HG02588 (cell line): Measurements from ENCODE around the gene FAM240B.

Experiments
- ATAC-seq: cut with Tn5 transposase; IDR thresholded peaks from one replicate; pipeline ENCODE4 v1.9.1; 2021; ENCODE audit warnings: mild to moderate bottlenecking, moderate library complexity; ENCODE audit not compliant: unreplicated experiment

The FAM240B gene

GRCh38 chr9:38670542-38671371 is 49.2 kb downstream of the FAM240B start:
- ATAC-seq, result no peak

GRCh38 chr9:38668791-38669466 is 51.0 kb downstream of the FAM240B start:
- ATAC-seq, result no peak

GRCh38 chr9:38662763-38663593 is 57.0 kb downstream of the FAM240B start:
- ATAC-seq, result no peak

DNA sequence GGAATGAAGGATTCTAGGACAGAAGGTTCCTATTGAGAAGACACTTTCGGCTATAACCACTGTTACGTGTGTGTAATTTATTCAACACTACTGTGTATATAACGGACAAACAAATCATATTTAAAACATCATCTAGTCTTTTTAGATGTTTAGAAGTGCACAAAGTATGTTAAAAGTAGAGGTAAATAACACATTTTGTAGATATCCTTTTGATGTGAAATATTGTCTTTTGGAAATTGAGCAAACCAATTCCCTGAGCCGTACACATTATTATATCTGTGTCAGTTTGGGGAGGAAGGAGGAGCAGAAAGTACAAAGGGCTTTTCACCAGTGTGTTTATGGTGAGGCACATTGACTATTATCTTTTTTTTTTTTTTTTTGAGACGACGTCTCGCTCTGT is 60.4 kb downstream of the FAM240B start:
- no peak for ATAC-seq

DNA sequence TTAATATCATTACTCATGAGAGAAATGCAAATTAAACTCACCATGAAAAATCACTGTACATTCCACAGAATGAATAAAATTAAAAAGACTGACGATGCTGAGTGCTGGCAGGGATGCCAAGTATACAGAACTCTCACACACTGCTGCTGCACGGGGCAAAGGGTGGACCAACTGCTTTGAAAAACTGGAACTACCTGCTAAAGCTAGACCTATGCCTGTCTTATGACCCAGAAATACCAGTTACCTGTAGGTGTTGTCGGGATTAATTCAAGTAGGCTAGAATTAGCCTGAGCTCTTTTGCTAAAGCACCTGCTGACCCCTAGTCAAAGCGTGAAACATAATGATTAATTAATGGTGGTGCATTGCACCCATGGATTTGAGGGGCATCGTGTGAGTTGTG is 63.0 kb downstream of the FAM240B start:
- no peak for ATAC-seq

- ATAC-seq, result no peak
Measured at GRCh38 chr9:38652486-38652885, 67.4 kb downstream of the FAM240B start.

DNA sequence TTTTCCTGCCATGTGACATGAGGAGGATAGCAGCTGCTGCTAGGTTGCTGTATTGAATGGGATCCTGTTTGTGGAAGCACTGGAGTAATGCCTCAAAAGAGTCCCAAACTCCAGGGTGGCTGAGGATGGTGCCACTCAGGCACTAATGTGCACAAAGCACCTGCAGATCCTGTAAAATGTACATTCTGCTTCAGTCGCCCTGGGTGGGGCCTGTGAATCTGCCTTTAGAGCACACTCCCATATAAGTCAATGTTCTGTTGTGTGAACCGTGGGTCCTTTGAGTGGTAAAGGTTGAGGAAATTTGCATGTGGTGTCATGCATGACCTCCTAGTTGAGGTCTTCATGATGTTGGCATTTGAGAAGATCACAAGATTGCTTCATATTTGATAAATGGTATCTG is 67.9 kb downstream of the FAM240B start:
- no peak for ATAC-seq

GRCh38 chr9:38651400-38652042 is 68.4 kb downstream of the FAM240B start:
- ATAC-seq, result no peak

- no peak for ATAC-seq
Measured at GRCh38 chr9:38650564-38650963, 69.4 kb downstream of the FAM240B start.

DNA sequence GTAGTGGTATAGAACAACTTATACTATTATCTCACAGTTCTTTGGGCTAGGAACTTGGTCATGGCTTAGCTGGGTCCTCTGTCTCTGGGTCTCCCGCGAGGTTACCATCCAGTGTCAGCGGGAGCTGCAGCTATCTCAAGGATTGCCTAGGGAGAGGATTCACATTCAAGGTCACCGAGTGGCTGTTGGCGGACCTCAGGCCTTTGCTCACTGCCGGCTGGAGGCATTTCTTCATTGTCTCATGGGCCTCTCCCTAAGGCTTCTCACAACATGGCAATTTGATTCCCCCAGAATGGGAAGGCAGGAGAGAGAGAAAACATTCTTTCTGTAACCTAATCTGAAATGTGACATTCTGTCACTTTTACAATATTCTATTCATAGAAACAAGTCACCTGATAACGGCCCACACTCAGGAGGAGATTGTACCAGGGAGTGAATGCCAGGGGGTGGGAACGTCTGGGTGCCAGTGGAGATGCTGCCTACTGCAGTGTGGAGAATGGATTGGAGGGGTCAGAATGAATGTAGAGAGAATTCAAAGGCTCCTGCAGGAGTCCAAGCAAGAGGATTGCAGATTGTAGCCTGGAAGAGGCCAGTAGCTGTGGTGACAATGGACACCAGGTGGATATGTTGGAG is 70.1 kb downstream of the FAM240B start:
- ATAC-seq, result no peak

DNA sequence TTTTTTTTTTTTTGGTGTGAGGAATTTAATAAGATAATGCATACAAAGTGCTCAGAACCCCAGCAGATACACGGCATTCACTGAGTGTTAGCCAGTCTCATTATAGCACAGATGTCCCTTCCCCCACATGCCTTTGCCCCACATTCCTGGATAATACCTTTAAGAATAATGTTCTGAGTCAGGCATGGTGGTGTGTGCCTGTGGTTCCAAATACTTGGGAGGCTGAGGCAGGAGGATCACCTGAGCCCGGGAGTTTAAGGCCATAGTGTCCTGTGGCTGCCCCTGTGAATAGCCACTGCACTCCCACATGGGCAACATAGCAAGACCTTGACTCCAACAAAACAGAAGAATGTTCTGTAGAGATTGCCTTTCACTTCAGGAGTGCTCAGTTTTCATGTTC is 75.3 kb downstream of the FAM240B start:
- ATAC-seq, result no peak
